WTC11 (cell line): Measurements from ENCODE around the gene FYCO1. TPM values are rescaled to one million over a fixed set of nuclear protein-coding genes. Genes with fewer than 3 reads are reported as not detected.

ENCODE experiments used
- ATAC-seq: fragments of 200-7000 bp; cut with Tn5 transposase; 2 replicates; pipeline ENCODE4 v1.10.0; 2021; ENCODE audit warnings: mild to moderate bottlenecking, moderate library complexity
- CTCF ChIA-PET: fragments of 300-600 bp; sonication (Branson Sonifier 250); formaldehyde crosslinking; loops from one replicate; lab custom pipeline; 2021; ENCODE audit warnings: antibody characterized with exemption; lab: Charles Lee
- POLR2A ChIA-PET: fragments of 350-600 bp; sonication (Branson Sonifier 250); formaldehyde crosslinking; loops from one replicate; lab custom pipeline; 2021; ENCODE audit warnings: antibody characterized with exemption; lab: Charles Lee
- DNase-seq: peaks from one replicate; pipeline ENCODE4 v3.0.0; 2021; ENCODE audit warnings: low spot score
- H3K27ac Mint-ChIP-seq: 2 replicates; pipeline ENCODE4 v1.8.0; 2021; ENCODE audit warnings: mixed read lengths
- H3K27me3 Mint-ChIP-seq: 2 replicates; pipeline ENCODE4 v1.8.0; 2021; ENCODE audit warnings: low read depth, mild to moderate bottlenecking, moderate library complexity, mixed read lengths
- H3K36me3 Mint-ChIP-seq: 2 replicates; pipeline ENCODE4 v1.8.0; 2021; ENCODE audit warnings: mixed read lengths
- H3K4me1 Mint-ChIP-seq: 2 replicates; pipeline ENCODE4 v1.8.0; 2022; ENCODE audit warnings: mixed read lengths
- H3K4me3 Mint-ChIP-seq: 2 replicates; pipeline ENCODE4 v1.8.0; 2021; ENCODE audit warnings: mild to moderate bottlenecking, moderate library complexity, mixed read lengths
- H3K9me3 Mint-ChIP-seq: 2 replicates; pipeline ENCODE4 v1.8.0; 2021; ENCODE audit warnings: mixed read lengths
- CBFB ChIP-seq: sonication (generic); formaldehyde crosslinking; IDR thresholded peaks from 2 replicates; pipeline ENCODE4 v1.8.1; 2022; ENCODE audit warnings: mild to moderate bottlenecking, low read depth, missing genetic modification reagents
- CTCF ChIP-seq: fragments of 200-600 bp; IDR thresholded peaks from 2 replicates; pipeline ENCODE4 v1.8.0; 2022; ENCODE audit warnings: antibody characterized with exemption
- E2F1 ChIP-seq: sonication (generic); formaldehyde crosslinking; IDR thresholded peaks from 2 replicates; pipeline ENCODE4 v1.8.0; 2022; ENCODE audit warnings: mild to moderate bottlenecking, missing genetic modification reagents
- ERG ChIP-seq: fragments of 250-450 bp; sonication (Bioruptor Pico); IDR thresholded peaks from 2 replicates; pipeline ENCODE4 v1.8.0; 2021; ENCODE audit warnings: mild to moderate bottlenecking
- ETV6 ChIP-seq: sonication (generic); formaldehyde crosslinking; IDR thresholded peaks from 2 replicates; pipeline ENCODE4 v1.8.1; 2022; ENCODE audit warnings: mild to moderate bottlenecking, missing genetic modification reagents
- FOXP4 ChIP-seq: sonication (generic); formaldehyde crosslinking; IDR thresholded peaks from 2 replicates; pipeline ENCODE4 v1.8.0; 2022; ENCODE audit warnings: mild to moderate bottlenecking, missing genetic modification reagents
- GRHL2 ChIP-seq: fragments of 250-450 bp; sonication (Bioruptor Pico); IDR thresholded peaks from 2 replicates; pipeline ENCODE4 v1.8.0; 2022; ENCODE audit warnings: mild to moderate bottlenecking, moderate library complexity; ENCODE audit not compliant: insufficient replicate concordance, severe bottlenecking
- GTF2I ChIP-seq: fragments of 250-450 bp; sonication (Bioruptor Pico); conservative IDR thresholded peaks from 2 replicates; pipeline ENCODE4 v1.4.0; 2021; ENCODE audit warnings: mild to moderate bottlenecking
- NFE2L1 ChIP-seq: sonication (generic); formaldehyde crosslinking; IDR thresholded peaks from 2 replicates; pipeline ENCODE4 v1.8.1; 2023; ENCODE audit warnings: missing genetic modification reagents
- NR1H2 ChIP-seq: sonication (generic); formaldehyde crosslinking; IDR thresholded peaks from 2 replicates; pipeline ENCODE4 v1.9.0; 2021; ENCODE audit warnings: mild to moderate bottlenecking, moderate library complexity, missing genetic modification reagents
- OVOL2 ChIP-seq: fragments of 250-450 bp; sonication (Bioruptor Pico); IDR thresholded peaks from 2 replicates; pipeline ENCODE4 v1.9.0; 2021; ENCODE audit warnings: mild to moderate bottlenecking, borderline replicate concordance
- RORB ChIP-seq: fragments of 250-450 bp; sonication (Bioruptor Pico); IDR thresholded peaks from 2 replicates; pipeline ENCODE4 v1.9.0; 2021; ENCODE audit warnings: mild to moderate bottlenecking
- ZNF138 ChIP-seq: sonication (generic); formaldehyde crosslinking; conservative IDR thresholded peaks from 2 replicates; pipeline ENCODE4 v1.8.1; 2022; ENCODE audit warnings: mild to moderate bottlenecking, moderate library complexity, missing genetic modification reagents
- ZNF263 ChIP-seq: sonication (generic); formaldehyde crosslinking; IDR thresholded peaks from 2 replicates; pipeline ENCODE4 v1.8.1; 2022; ENCODE audit warnings: low read depth, mild to moderate bottlenecking, moderate library complexity, missing genetic modification reagents
- ZNF317 ChIP-seq: sonication (generic); formaldehyde crosslinking; IDR thresholded peaks from 2 replicates; pipeline ENCODE4 v1.8.1; 2023; ENCODE audit warnings: low read depth, mild to moderate bottlenecking, moderate library complexity, missing genetic modification reagents, borderline replicate concordance
- ZNF423 ChIP-seq: fragments of 250-450 bp; sonication (Bioruptor Pico); IDR thresholded peaks from 2 replicates; pipeline ENCODE4 v2.1.2; 2022; ENCODE audit warnings: mild to moderate bottlenecking, moderate library complexity
- total RNA-seq: library from RNA; stranded (reverse); gene quantifications from 3 replicates; pipeline ENCODE4 v1.2.3, GENCODE V29; 2021
- TF ChIP-seq, protein P1 (sequence below): sonication (generic); formaldehyde crosslinking; IDR thresholded peaks from 2 replicates; pipeline ENCODE4 v1.8.1; 2023; ENCODE audit warnings: mild to moderate bottlenecking, missing genetic modification reagents, moderate library complexity
- TF ChIP-seq, protein P2 (sequence below): sonication (generic); formaldehyde crosslinking; IDR thresholded peaks from 2 replicates; pipeline ENCODE4 v1.8.0; 2023; ENCODE audit warnings: missing genetic modification reagents

FYCO1 gene
- total RNA-seq, 1 experiment from 2014 or later, result 13.9 TPM

GRCh38 chr3:45932112-45932511 lies 63.5 kb downstream of the FYCO1 start (continued):
- TF ChIP-seq, protein P1, sequence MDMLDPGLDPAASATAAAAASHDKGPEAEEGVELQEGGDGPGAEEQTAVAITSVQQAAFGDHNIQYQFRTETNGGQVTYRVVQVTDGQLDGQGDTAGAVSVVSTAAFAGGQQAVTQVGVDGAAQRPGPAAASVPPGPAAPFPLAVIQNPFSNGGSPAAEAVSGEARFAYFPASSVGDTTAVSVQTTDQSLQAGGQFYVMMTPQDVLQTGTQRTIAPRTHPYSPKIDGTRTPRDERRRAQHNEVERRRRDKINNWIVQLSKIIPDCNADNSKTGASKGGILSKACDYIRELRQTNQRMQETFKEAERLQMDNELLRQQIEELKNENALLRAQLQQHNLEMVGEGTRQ (CRISPR knock-in tag), result no peak

DNA sequence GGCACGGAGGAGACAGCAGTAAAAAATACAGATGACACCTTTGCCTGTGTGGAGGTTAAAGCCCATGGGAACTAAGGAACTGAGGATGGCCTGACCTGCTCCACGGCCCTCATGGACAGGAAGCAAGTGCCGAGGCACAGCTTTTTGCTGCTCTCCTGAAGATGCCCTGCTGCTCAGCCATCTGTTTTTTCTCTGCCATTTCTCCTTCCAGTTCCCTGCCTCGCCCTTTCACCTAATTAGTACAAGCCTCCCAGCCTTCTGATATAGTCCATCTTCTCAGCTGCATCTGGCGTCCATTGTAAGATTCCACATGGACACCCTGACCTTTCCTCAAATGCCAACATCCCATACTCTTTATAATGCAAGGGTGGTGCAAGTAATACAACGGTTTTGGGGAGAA lies 64.1 kb downstream of the FYCO1 start:
- H3K36me3 Mint-ChIP-seq, result peaks cover 85% of the 10 kb centered on the region
- TF ChIP-seq FOXP4 (CRISPR knock-in tag) (no peak), RORB (CRISPR knock-in tag) (no peak), NFE2L1 (CRISPR knock-in tag) (no peak), ZNF138 (CRISPR knock-in tag) (no peak), E2F1 (no peak), ETV6 (CRISPR knock-in tag) (no peak), ZNF423 (CRISPR knock-in tag) (no peak), ZNF263 (no peak), OVOL2 (no peak), CBFB (CRISPR knock-in tag) (no peak), NR1H2 (no peak), ZNF317 (CRISPR knock-in tag) (no peak), ERG (no peak)
- TF ChIP-seq, protein P2, sequence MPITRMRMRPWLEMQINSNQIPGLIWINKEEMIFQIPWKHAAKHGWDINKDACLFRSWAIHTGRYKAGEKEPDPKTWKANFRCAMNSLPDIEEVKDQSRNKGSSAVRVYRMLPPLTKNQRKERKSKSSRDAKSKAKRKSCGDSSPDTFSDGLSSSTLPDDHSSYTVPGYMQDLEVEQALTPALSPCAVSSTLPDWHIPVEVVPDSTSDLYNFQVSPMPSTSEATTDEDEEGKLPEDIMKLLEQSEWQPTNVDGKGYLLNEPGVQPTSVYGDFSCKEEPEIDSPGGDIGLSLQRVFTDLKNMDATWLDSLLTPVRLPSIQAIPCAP, result no peak
- TF ChIP-seq, all 79 proteins: peak for 0
- Mint-ChIP-seq H3K27ac (no peak overlapping the region), H3K4me1 (no peaks in the 10 kb centered on the region), H3K9me3 (no peaks in the 10 kb centered on the region), H3K27me3 (no peaks in the 10 kb centered on the region), H3K4me3 (no peak overlapping the region)
- ATAC-seq, result no peak
- ChIA-PET POLR2A (no interaction called here), CTCF (interaction anchor here (2.1 kb wide), 1 partner anchor 148 kb away, joined by 6 read pairs; no protein-coding TSS in a partner anchor)
- no peak for DNase-seq

GRCh38 chr3:45929042-45929679 lies 66.5 kb downstream of the FYCO1 start:
- H3K9me3 Mint-ChIP-seq, result no peaks in the 10 kb centered on the region
- peak; percentile 88 for ATAC-seq
- H3K27ac Mint-ChIP-seq, result no peak overlapping the region
- ChIA-PET CTCF (interaction anchor here (0.6 to 4.2 kb wide), 16 partner anchors 8 to 521 kb away, joined by 3 to 30 read pairs (median 4); partner anchors contain the start of genes CXCR6 and LZTFL1), POLR2A (no interaction called here)
- no peaks in the 10 kb centered on the region for H3K27me3 Mint-ChIP-seq
- no peaks in the 10 kb centered on the region for H3K4me1 Mint-ChIP-seq
- no peak for TF ChIP-seq GTF2I (CRISPR knock-in tag)
- TF ChIP-seq GRHL2 (CRISPR knock-in tag), result no peak
- TF ChIP-seq CTCF, result peak; percentile 54
- peak; percentile 60 for DNase-seq
- peaks cover 75% of the 10 kb centered on the region for H3K36me3 Mint-ChIP-seq
- no peak overlapping the region for H3K4me3 Mint-ChIP-seq
